Rectal smooth muscle tissue (tissue), 1 donor: ENCODE measurements around the gene KREMEN1.

ENCODE experiments used
- H3K27ac ChIP-seq: one replicate; pipeline ENCODE4 v1.7.0; 2013; ENCODE audit warnings: low read depth, low read length, inconsistent platforms
- H3K27me3 ChIP-seq: one replicate; pipeline ENCODE4 v1.7.0; 2013; ENCODE audit warnings: low read length; ENCODE audit not compliant: control insufficient read depth, insufficient read depth
- H3K36me3 ChIP-seq: one replicate; pipeline ENCODE4 v1.7.0; 2013; ENCODE audit warnings: low read length; ENCODE audit not compliant: control insufficient read depth, insufficient read depth
- H3K4me1 ChIP-seq: one replicate; pipeline ENCODE4 v1.7.0; 2013; ENCODE audit warnings: low read length; ENCODE audit not compliant: control insufficient read depth, insufficient read depth
- H3K4me3 ChIP-seq: one replicate; pipeline ENCODE4 v1.7.0; 2013; ENCODE audit warnings: low read length
- H3K9ac ChIP-seq: one replicate; pipeline ENCODE4 v1.7.0; 2013; ENCODE audit warnings: low read length

The KREMEN1 gene

DNA sequence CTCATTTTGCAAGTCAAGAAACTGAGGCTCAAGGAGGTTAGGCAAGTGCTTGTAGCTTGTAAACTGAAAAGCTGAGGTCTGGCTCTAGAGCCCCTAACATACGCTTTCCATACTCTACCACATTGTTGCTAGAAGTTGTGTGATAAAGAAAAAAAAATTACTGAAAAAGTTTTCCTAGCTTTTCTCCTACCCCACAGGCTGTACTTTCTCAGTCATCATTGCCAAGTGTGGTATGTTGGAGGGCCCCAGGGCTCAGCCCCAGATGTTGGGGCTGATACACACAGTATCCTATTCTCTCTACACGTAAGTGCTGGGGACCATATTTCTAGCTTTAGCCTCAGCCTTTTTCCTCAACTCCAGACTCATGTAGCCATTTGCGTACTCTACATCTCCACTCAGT lies 16.0 kb downstream of the KREMEN1 start:
- no peaks in the 10 kb centered on the region for H3K4me1 ChIP-seq
- no peaks in the 10 kb centered on the region for H3K27me3 ChIP-seq
- H3K9ac ChIP-seq: no peak overlapping the region
- H3K4me3 ChIP-seq: no peak overlapping the region
- no peaks in the 10 kb centered on the region for H3K36me3 ChIP-seq
- H3K27ac ChIP-seq: no peak overlapping the region

DNA sequence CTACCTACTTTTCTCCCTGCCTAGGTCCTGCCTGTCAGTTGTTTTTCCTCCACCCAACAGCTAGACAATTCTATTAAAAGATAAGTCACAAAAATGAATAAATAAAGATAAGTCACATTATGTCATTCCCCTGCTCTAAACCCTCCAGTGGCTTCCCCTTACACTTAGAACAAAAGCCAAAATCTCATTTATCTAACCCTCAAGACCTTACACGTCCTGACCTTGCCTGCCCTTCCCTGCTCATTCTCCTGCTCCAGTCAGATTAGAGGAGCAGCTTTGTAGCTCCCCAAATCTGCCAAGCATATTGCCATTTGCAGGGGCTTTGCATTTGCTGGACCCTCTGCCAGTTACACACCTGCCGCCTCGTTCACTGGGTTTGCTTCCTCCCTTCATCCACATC lies 16.7 kb downstream of the KREMEN1 start:
- no peak overlapping the region for H3K27ac ChIP-seq
- no peak overlapping the region for H3K9ac ChIP-seq
- H3K4me1 ChIP-seq: no peaks in the 10 kb centered on the region
- H3K4me3 ChIP-seq: no peak overlapping the region
- H3K27me3 ChIP-seq: no peaks in the 10 kb centered on the region
- no peaks in the 10 kb centered on the region for H3K36me3 ChIP-seq

DNA sequence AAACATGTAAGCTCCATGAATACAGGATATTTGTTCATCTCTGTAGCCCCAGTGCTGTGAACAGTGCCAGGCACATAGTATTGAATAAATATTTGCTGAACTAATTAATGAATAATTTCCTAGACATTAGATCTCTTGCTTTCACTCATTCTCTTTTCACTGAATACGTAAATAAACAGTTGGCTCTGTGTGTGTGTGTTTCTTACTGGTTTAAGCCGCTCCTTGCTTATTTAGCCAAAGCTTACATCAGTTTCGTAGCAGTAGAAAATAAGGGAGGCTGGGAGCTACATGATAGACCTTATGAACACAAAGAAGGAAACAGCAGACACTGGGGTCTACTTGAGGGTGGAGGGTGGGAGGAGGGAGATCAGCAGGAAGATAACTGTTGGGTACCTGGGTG lies 17.2 kb downstream of the KREMEN1 start:
- Histone ChIP-seq H3K4me1 (no peaks in the 10 kb centered on the region), H3K4me3 (no peak overlapping the region), H3K27ac (no peak overlapping the region)

DNA sequence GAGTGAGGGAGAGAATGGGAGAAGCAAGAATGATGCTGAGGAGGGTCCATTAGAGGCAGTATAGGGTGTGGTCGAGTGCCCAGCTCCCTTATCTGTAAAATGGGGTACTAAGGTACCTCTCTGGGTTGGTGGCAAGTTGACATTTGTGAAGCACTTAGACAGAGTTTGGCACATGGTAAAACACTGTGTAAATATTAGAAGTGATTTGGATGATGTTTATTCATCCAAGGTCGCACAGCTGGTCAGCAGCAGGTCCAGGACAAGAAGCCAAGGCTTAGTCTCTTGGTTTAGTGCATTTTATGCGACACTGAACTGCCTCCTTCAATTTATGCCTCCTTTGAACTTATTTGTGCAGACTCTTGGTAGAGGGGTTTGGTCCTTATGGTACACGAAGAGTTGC lies 19.4 kb downstream of the KREMEN1 start:
- no peak overlapping the region for H3K27ac ChIP-seq
- no peaks in the 10 kb centered on the region for H3K4me1 ChIP-seq

More for the DNA sequence above, 17.2 kb downstream of the KREMEN1 start:
- Histone ChIP-seq H3K36me3 (no peaks in the 10 kb centered on the region), H3K9ac (no peak overlapping the region), H3K27me3 (no peaks in the 10 kb centered on the region)

DNA sequence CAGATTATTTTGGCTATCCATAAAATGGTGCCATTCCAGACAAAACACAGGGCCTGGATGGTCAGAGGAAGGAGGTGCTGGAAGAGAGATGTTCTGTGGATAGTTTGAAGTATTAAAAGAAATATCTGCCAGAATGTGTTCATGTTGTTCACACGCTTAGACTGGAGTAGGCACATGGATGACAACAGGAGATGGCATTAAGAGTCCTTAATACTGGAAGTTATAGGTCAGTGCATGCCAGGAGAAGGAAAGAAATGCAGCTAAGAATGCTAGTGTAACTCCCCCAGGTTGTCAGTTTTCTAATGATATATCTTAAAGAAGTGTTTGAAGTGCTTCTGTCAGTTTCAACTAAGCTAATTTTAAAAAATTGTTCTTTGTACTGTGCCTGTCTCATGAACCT lies 20.2 kb downstream of the KREMEN1 start:
- H3K27me3 ChIP-seq: no peaks in the 10 kb centered on the region
- H3K4me3 ChIP-seq: no peak overlapping the region
- H3K9ac ChIP-seq: no peak overlapping the region
- H3K36me3 ChIP-seq: no peaks in the 10 kb centered on the region
- no peaks in the 10 kb centered on the region for H3K4me1 ChIP-seq
- no peak overlapping the region for H3K27ac ChIP-seq

More for the DNA sequence above, 19.4 kb downstream of the KREMEN1 start:
- Histone ChIP-seq H3K9ac (no peak overlapping the region), H3K4me3 (no peak overlapping the region), H3K27me3 (no peaks in the 10 kb centered on the region), H3K36me3 (no peaks in the 10 kb centered on the region)

DNA sequence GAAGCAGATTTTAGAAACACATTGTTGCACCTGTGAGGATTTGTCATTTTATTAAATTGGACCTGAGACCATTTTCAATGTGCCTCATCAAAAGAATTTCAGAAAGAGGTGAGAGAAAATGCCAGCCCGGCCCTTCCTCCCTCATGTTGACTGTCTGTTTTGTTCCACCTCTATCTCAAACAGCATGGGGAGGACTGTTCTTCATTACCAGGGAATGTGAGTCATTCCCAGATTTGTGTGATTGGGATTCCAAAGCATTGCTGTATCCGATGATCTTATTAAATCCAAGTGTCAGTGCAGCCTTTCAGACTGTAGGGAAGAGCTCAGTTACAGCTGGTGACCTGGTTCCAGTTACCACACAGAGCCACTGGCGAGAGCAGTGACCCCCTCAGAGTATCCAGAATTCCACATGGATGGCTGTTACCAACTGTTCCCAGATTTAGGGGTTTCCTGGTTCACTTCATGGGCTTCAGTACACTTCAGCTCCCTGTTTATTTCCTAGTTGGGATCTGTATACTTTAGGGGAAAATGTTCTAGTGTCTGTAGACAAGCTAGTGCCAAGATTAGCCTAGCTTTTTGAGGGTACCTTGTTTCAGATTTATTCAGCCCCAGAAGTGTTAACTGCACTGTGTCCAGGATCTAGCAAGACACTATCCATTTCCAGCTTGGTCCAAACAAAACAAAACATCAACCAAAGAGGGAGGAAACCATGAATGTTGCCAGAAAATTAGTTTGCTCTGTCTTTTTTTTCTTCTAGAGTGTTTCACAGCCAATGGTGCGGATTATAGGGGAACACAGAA lies 20.9 kb downstream of the KREMEN1 start:
- Histone ChIP-seq H3K4me3 (no peak overlapping the region), H3K27me3 (no peaks in the 10 kb centered on the region), H3K27ac (no peak overlapping the region), H3K36me3 (no peaks in the 10 kb centered on the region), H3K4me1 (no peaks in the 10 kb centered on the region), H3K9ac (no peak overlapping the region)

DNA sequence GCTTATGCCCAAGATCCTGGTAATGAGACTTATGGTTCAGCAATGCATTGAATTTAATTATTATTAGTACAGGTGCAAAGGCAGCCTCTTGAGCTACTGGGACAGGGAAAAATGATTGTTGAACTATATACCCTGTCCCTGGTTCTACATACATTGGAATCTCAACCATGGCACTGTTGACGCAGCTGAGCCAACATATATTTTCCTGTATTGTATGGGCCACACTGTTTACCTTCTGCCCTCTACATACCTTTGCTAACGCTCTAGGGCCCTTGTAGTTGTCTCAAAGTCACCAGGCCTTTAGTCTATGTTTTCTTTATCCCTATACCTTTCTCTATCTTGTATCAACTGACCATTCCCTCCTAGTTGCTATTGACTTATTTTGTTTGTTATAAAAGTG lies 22.6 kb downstream of the KREMEN1 start:
- no peak overlapping the region for H3K4me3 ChIP-seq
- no peak overlapping the region for H3K27ac ChIP-seq
- H3K4me1 ChIP-seq: no peaks in the 10 kb centered on the region
- no peaks in the 10 kb centered on the region for H3K27me3 ChIP-seq
- no peaks in the 10 kb centered on the region for H3K36me3 ChIP-seq
- no peak overlapping the region for H3K9ac ChIP-seq

DNA sequence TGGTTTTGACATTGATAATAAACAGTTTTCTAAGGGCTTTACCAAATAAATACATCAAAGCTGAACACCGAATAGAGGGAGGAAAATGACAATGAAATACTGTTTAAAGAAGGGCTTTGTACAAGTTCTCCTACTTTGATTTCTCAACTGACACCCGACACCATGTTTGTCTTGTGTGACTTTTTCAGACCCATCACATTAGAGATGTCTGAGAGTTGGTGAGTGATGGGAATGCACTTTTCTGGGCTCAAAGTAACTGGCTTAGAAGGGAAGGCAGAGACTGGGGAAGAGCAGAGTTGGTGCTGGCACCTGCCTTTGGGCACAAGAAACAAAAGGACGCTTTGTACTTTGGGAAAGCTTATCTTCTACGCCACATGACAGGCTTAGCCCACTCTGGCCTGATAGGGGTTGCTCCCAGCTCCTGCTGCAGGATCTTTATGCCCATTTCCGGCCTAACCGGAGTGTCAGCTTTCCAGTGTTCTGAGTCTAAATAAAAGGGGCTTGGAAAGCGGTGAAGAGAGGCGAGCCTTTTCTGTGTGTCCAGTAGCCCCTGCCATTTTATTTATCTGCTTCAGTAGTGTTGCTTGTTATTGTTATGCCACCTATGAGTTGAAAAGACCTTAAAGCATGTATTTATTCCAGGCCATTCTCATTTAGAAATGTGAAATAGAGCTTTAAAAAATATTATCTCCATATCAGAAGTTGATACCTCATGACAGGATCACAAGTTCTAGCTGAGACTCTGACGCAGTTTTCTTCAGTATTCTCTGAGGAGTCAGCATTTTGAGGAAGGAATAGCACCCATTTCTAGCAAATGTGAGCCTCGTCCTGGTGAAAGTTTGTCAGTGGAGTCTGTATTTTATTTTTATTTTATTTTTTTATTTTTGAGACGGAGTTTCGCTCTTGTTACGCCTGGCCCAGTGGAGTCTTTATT lies 24.2 kb downstream of the KREMEN1 start:
- Histone ChIP-seq H3K27ac (no peak overlapping the region), H3K4me3 (no peak overlapping the region), H3K4me1 (no peaks in the 10 kb centered on the region), H3K36me3 (no peaks in the 10 kb centered on the region), H3K9ac (no peak overlapping the region), H3K27me3 (no peaks in the 10 kb centered on the region)

DNA sequence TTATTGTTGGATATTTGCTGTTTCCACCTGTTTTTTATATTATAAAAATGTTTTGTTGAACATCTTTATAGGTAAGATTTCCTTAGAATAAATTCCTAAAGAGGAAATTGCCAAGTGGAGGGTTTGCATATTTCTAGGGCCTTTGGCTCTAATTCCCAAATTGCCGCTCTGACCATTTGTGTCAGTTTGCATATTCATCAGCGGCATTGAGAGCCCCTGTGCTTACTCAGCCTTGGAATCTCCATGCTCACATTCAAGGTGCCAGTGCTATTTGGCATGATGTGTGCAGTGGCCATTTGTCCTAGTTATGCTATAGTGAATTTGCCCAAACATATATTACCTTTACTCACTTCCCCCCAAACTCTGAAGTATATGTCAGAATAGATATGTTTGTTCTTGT lies 25.5 kb downstream of the KREMEN1 start:
- H3K4me3 ChIP-seq: no peak overlapping the region
- no peaks in the 10 kb centered on the region for H3K4me1 ChIP-seq
- H3K9ac ChIP-seq: no peak overlapping the region
- no peaks in the 10 kb centered on the region for H3K27me3 ChIP-seq
- H3K36me3 ChIP-seq: no peaks in the 10 kb centered on the region
- H3K27ac ChIP-seq: no peak overlapping the region

DNA sequence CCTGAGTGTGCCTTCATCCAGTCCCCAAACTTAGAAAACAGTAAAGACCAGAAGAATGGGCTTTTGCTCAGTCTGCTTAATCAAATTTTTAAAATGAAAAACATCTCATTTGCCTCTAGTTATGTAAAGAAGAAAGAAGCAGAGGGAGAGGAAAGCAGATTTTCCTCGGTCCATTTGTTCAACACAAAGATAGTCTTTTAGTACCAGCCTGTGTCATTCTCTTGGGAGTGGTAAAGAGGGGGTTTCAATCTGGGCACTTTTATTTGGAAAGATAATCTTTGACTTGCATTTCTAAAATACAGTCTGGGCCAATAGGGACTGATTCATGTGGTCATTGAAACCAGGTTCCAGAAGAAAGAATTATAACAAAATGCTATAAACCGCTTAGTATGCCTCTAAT lies 29.5 kb downstream of the KREMEN1 start:
- no peaks in the 10 kb centered on the region for H3K27me3 ChIP-seq
- H3K36me3 ChIP-seq: no peaks in the 10 kb centered on the region
- no peak overlapping the region for H3K4me3 ChIP-seq
- H3K9ac ChIP-seq: no peak overlapping the region
- no peaks in the 10 kb centered on the region for H3K4me1 ChIP-seq
- no peak overlapping the region for H3K27ac ChIP-seq

DNA sequence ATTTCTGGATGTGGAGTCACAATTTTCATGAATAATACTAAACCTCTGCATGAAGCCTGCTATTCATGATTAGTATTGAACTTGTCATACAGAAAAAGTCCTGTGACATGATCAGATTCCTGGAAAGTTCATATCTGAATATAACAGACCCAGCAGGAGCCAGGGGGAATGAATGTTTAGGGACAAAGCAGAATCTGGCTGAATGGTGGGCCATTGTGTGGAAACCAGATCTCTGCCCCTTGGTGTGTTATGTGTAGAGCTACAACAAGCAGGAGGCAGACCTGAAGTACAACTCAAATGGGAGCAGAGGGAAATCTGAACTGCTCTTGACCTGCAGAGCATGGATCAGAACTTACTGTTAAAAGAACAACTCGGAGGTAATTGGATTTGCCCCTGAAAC lies 30.3 kb downstream of the KREMEN1 start:
- H3K27me3 ChIP-seq: no peaks in the 10 kb centered on the region
- H3K27ac ChIP-seq: no peak overlapping the region
- no peaks in the 10 kb centered on the region for H3K36me3 ChIP-seq
- H3K9ac ChIP-seq: no peak overlapping the region
- H3K4me3 ChIP-seq: no peak overlapping the region
- no peaks in the 10 kb centered on the region for H3K4me1 ChIP-seq

DNA sequence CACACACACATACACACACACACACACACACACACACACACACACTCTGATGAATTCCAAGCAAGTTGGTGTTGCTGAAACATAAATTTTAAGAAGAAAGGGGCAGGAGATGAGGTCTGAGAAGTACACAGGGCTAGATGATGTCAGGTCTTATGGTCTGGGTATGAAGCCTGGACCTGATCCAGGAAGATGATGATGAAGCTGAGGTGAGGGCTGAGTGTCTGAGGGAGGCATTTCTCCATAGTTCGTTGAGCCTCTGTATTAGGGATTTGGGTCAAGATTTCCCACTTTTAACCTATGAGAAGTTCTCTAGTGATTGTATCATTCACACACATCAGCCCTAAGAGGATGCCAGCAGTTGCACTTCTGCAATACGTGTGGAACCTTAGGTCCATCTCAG lies 32.6 kb downstream of the KREMEN1 start:
- no peaks in the 10 kb centered on the region for H3K36me3 ChIP-seq
- no peaks in the 10 kb centered on the region for H3K4me1 ChIP-seq
- no peaks in the 10 kb centered on the region for H3K27me3 ChIP-seq
- H3K27ac ChIP-seq: no peak overlapping the region
- no peak overlapping the region for H3K4me3 ChIP-seq
- no peak overlapping the region for H3K9ac ChIP-seq
